ENCODE data around the gene EVL.

GRCh38 chr14:100104006-100104352 lies 38.8 kb downstream of the EVL start:
- TF ChIP-seq CTCF (IDR thresholded peaks at IDR 0.05; ENCODE audit: extremely low read depth in 1 of 2, insufficient read depth in 1 of 2, low read depth in 1 of 2, low read length in 2 of 2): no peak
- no peak for TF ChIP-seq EZH2 (IDR thresholded peaks at IDR 0.05; ENCODE audit: borderline replicate concordance, low read depth, low read length, severe bottlenecking)

All from endothelial cell of umbilical vein (primary cell).